BJ (cell line): ENCODE measurements around the gene EMP3. TPM values are rescaled to one million over a fixed set of nuclear protein-coding genes. Genes with fewer than 3 reads are reported as not detected.
A peak's percentile ranks its signal among the peaks of the same experiment; 100 is the strongest.

Experiments
- CTCF ChIA-PET: fragments of 350-600 bp; formaldehyde crosslinking; extraction: SDS; loops from one replicate; lab custom pipeline; 2021; ENCODE audit warnings: antibody characterized with exemption, inconsistent platforms; lab: Yijun Ruan, JAX
- POLR2A ChIA-PET: fragments of 300-600 bp; sonication (Branson Sonifier 250); formaldehyde crosslinking; extraction: SDS; loops from one replicate; lab custom pipeline; 2021; ENCODE audit warnings: antibody characterized with exemption; lab: Charles Lee
- DNase-seq: peaks from one replicate; pipeline ENCODE4 v3.0.0-alpha.2; 2011; ENCODE audit warnings: low read depth
- H3K27me3 ChIP-seq: 2 replicates; pipeline ENCODE4 v1.6.0; 2011; ENCODE audit warnings: low read length; ENCODE audit not compliant: control insufficient read depth, insufficient read depth
- H3K36me3 ChIP-seq: 2 replicates; pipeline ENCODE4 v1.5.1; 2011; ENCODE audit warnings: low read length; ENCODE audit not compliant: control insufficient read depth, insufficient read depth
- H3K4me3 ChIP-seq: 2 replicates; pipeline ENCODE4 v1.5.1; 2011; ENCODE audit warnings: low read depth, mild to moderate bottlenecking, control low read depth, low read length
- CTCF ChIP-seq: IDR thresholded peaks from 2 replicates; pipeline ENCODE4 v1.5.1; 2011; ENCODE audit warnings: low read depth, mild to moderate bottlenecking, control low read depth, inconsistent platforms, low read length, moderate library complexity; ENCODE audit not compliant: insufficient read depth
- polyA plus RNA-seq: library from polyadenylated mRNA; depleted of rRNA; stranded (reverse); fragments of >200 nt; gene quantifications from 2 replicates; pipeline ENCODE4 v1.2.3, GENCODE V29; 2011

EMP3 gene
- polyA plus RNA-seq, 1 experiment: 472 TPM

- Histone ChIP-seq H3K36me3 (no peaks in the 10 kb centered on the region), H3K27me3 (no peaks in the 10 kb centered on the region), H3K4me3 (peak overlapping the region; percentile 59)
- POLR2A ChIA-PET: interaction anchor here (1.0 to 1.4 kb wide), 4 partner anchors 12 to 172 kb away, joined by 3 to 7 read pairs (median 5); partner anchors contain the start of gene TMEM143
- no peak for DNase-seq
- no peak for TF ChIP-seq CTCF
- CTCF ChIA-PET: interaction anchor here (0.7 to 9.9 kb wide), 6 partner anchors 13 to 263 kb away, joined by 3 to 153 read pairs (median 3); partner anchors contain the start of gene KDELR1
Measured at GRCh38 chr19:48321372-48321621, 4.1 kb upstream of the EMP3 start.

GRCh38 chr19:48321622-48322591, 3.4 kb upstream of the EMP3 start:
- TF ChIP-seq CTCF: no peak
- no peaks in the 10 kb centered on the region for H3K36me3 ChIP-seq
- ChIA-PET CTCF (interaction anchor here (0.7 to 9.9 kb wide), 7 partner anchors 12 to 263 kb away, joined by 3 to 153 read pairs (median 3); partner anchors contain the start of gene KDELR1), POLR2A (interaction anchor here (0.5 to 1.4 kb wide), 8 partner anchors 9 to 172 kb away, joined by 3 to 11 read pairs (median 4); partner anchors contain the start of gene TMEM143)
- H3K27me3 ChIP-seq: no peaks in the 10 kb centered on the region
- peak overlapping the region; percentile 59 for H3K4me3 ChIP-seq
- DNase-seq: peak; percentile 91

GRCh38 chr19:48329167-48329891, 4.0 kb downstream of the EMP3 start:
- ChIA-PET CTCF (interaction anchor here (0.9 to 2.1 kb wide), 2 partner anchors 11 to 22 kb away, joined by 4 to 7 read pairs; no protein-coding TSS in a partner anchor), POLR2A (interaction anchor here (0.6 kb wide), 1 partner anchor 223 kb away, joined by 4 read pairs; the partner anchor contains the start of gene SULT2B1)
- no peak for DNase-seq
- no peaks in the 10 kb centered on the region for H3K27me3 ChIP-seq
- TF ChIP-seq CTCF: no peak
- no peak overlapping the region for H3K4me3 ChIP-seq
- peaks cover 15% of the 10 kb centered on the region for H3K36me3 ChIP-seq

GRCh38 chr19:48330012-48330681, 4.8 kb downstream of the EMP3 start:
- no peak for DNase-seq
- Histone ChIP-seq H3K27me3 (no peaks in the 10 kb centered on the region), H3K4me3 (no peak overlapping the region), H3K36me3 (peaks cover 15% of the 10 kb centered on the region)
- ChIA-PET CTCF (interaction anchor here (1.7 to 2.1 kb wide), 2 partner anchors 10 to 12 kb away, joined by 4 to 7 read pairs; no protein-coding TSS in a partner anchor), POLR2A (interaction anchor here (0.6 to 0.7 kb wide), 2 partner anchors 8 to 222 kb away, joined by 3 to 4 read pairs; partner anchors contain the start of gene SULT2B1)
- TF ChIP-seq CTCF: no peak
